ENCODE results near the gene LRRC27.

The LRRC27 gene

DNA sequence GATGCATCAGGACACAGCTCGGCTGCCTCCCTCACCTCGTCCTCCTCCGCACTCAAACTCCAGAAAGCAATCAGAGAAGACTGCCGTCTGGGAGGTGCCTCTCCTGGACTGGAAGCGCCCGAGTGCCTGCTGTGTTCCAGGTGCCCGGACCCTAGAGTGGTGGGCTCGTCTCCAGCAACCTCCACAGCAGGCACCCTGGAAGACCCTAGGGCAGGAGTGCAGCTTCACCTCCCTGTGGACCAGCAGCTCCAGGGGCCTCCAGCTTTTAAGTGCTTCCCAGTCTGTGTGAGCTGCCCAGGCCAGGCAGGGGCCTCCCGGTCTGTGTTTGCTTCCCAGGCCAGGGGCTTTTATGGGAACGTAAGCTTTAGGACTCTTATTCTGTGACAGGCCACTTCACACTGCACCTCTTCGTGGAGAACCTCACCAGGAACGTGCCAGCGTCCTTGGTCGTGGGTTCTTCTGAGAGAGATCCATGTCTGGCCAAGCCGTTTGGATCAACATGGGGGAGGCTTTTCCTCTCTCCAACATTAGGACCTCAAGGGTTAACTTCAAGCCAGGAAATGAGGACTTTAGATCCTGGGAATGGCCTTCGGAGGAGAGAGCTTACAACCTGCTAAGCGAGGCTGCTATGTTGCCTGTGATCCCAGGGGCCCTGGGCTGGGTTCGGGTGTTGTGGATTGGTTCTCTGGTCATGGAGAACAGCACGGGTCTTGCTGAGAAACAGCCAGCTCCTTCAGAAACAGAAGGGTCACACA, 59.1 kb downstream of the LRRC27 start:
- no peak for TF ChIP-seq POLR2A (IDR thresholded peaks at IDR 0.05; ENCODE audit: low read length)
- TF ChIP-seq GATA1 (IDR thresholded peaks at IDR 0.05; ENCODE audit: low read depth, low read length) = no peak

DNA sequence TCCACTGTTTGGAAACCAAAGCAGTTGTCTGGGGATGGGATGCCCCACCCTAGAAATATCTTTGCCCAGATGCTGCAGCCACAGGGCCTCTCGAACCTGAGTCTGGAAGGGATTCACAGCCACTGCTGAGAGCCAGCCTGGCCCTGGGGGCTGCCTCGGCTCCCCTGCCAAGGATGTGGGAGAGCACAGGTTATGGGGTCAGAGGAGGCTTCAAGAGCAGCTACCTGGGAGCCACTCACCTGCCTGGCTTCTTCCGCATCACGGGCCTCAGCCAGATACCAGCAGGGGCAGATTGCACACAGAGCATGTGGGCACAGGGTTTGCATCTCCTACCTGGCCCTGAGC, 59.7 kb downstream of the LRRC27 start:
- TF ChIP-seq GATA1 (IDR thresholded peaks at IDR 0.05; ENCODE audit: low read depth, low read length) = no peak
- TF ChIP-seq POLR2A (IDR thresholded peaks at IDR 0.05; ENCODE audit: low read length) = no peak
- DNase-seq = no peak

More for the DNA sequence above, 59.1 kb downstream of the LRRC27 start:
- DNase-seq = no peak

DNA sequence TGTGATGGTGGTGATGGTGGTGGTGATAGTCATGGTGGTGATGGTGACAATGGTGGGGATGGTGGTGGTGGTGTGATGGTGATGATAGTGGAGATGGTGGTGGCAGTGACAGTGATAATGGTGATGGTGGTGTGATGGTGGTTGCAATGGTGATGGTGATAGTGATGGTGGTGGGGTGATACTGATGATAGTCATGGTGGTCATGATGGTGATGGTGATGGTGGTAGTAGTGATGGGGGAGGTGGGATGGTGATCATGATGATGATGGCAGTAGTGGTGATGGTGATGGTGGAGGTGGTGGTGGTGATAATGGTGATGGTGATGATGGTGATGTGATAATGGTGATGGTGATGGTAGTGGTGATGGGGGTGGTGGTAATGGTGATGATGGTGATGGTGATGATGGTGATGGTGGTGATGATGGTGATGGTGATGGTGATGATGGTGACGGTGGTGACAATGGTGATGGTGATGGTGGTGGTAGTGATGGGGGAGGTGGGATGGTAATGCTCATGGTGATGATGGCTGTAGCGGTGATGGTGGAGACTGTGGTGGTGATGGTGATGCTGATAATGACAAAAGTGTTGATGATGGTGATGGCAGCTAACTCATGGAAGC, 60.3 kb downstream of the LRRC27 start:
- no peak for DNase-seq

DNA sequence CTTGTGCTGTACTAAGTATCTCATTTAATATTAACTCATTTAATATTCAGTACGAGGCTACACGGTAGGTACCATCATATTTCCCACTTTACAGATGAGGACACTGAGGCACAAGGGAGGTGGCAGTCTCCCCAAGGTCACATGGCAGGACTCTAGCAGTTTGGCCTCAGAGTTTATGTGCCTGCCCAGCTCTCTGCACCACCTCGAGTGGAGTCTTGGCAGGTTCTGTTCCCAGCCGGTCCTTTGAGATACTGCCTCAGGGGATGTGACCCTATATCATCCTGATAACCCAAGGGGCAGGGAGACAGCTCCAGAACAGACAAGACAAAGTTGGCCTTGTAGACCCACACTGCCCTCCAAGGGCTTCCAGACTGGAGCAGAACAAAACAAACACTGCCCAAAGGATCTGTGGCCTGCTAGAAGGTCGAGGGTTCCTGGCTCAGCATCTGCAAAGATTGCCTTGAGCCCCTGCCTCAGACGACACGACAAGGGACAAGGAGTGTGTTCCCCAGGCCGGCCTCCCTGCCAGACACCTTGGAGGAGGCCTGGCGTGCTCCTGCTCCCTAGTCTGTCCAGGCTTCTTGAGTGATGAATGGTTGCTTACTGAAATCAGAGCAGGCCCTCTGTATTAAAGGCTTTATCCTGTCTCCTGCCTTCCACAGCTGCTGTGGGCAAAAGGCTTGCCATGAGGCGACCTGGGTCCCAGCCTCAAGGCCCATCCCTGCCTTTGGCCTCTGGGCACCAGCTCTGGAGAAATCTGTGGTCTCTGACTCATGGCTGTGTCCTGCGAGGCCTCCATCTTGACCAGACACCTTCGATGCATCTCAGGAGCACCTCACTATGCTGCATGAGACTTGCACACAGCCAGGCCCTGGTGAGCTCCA, 61.1 kb downstream of the LRRC27 start:
- no peak for TF ChIP-seq GATA1 (IDR thresholded peaks at IDR 0.05; ENCODE audit: low read depth, low read length)
- no peak for TF ChIP-seq POLR2A (IDR thresholded peaks at IDR 0.05; ENCODE audit: low read length)
- no peak for DNase-seq

More for the DNA sequence above, 60.3 kb downstream of the LRRC27 start:
- TF ChIP-seq POLR2A (IDR thresholded peaks at IDR 0.05; ENCODE audit: low read length) = no peak
- no peak for TF ChIP-seq GATA1 (IDR thresholded peaks at IDR 0.05; ENCODE audit: low read depth, low read length)

DNA sequence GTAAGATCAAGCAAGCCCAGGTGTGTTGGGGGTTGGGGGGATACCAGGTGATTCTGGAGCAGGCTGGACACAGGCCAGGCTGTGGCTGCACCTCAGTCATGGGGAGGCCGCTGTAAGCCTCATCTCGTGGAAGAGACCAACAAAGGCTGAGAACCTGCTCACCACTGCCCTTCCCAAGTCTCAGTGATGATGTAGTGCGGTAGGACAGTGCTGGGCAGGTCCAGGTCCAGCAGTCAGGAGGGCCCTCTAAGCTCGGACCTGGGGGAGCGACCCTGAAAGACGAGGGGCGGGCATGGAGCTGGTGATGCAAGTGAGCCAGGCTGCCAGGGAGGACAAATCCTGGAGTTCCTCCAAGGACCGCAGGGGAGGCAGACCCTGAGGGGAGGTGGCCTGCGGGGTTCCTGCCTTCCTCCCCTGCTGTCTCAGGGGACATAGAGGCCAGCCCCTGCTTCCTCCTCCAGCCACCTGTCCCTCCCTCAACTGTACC, 61.7 kb downstream of the LRRC27 start:
- no peak for DNase-seq
- TF ChIP-seq POLR2A (IDR thresholded peaks at IDR 0.05; ENCODE audit: low read length) = no peak
- no peak for TF ChIP-seq GATA1 (IDR thresholded peaks at IDR 0.05; ENCODE audit: low read depth, low read length)

DNA sequence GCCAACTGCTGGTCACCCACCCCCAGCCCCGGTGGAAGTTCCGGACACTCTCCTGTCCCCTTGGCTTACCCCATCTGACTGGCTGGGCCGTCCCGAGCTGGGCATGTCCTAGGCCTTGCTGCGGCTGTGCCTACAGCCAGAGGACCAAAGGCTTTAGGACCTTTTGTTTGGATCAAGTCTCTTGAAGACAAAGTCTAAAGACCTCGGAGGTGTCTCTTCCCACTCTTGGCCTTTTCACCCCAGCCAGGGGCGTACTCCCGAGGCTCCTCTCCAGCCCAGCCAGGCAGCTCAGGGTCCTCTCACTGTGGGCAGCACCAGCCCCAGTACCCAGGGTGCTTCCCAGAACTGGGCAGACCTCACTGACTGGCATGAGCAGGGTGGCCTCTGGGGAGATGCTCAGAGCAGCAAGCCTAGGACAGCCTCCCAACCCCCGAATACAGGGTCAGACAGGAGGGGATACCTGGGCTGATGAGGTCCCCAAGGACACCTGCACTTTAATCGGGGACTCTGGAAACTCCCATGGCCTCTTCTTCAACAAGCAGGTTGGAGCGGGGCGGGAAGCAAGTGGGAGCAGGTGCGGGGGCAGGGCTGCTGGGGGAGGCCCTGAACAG, 62.3 kb downstream of the LRRC27 start:
- DNase-seq = no peak
- TF ChIP-seq GATA1 (IDR thresholded peaks at IDR 0.05; ENCODE audit: low read depth, low read length) (no peak), POLR2A (IDR thresholded peaks at IDR 0.05; ENCODE audit: low read length) (no peak)

DNA sequence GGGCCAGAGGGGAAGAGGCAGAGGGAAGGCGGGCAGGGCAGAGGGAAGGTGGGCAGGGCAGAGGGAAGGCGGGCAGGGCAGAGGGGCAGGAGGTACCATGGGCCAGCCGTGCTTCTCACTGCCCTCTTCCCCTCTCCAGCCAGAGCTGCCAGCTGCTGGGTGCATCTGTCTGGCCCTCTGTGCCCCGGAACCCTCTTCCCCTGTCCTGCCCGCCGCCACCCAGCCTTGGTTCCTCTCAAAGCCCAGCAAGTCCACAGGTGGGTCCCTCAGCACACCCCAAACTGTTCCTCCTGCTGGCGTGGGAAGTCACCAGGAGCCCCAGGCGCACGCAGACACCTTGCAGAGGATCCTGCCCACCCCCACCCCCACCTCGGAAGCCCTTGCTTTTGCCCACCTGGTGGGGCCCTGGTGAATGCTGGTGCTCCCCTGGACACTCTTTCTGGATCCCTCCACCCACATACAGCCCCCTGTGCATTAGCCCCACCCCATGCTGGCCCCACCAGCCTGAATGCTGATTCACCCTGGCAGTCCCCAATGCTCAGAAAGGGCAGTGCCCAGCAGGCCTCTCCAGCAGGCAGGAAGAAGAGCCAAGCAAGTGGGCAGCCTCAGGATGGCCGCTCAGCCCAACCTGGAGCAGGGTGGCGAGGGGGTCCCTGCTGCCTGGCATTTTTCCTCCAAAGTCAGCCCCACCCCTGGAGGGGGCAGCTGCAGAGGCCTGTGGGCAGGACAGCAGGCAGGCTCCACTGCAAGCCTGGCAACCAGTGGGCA, 63.1 kb downstream of the LRRC27 start:
- DNase-seq = no peak
- no peak for TF ChIP-seq POLR2A (IDR thresholded peaks at IDR 0.05; ENCODE audit: low read length)
- TF ChIP-seq GATA1 (IDR thresholded peaks at IDR 0.05; ENCODE audit: low read depth, low read length) = no peak

DNA sequence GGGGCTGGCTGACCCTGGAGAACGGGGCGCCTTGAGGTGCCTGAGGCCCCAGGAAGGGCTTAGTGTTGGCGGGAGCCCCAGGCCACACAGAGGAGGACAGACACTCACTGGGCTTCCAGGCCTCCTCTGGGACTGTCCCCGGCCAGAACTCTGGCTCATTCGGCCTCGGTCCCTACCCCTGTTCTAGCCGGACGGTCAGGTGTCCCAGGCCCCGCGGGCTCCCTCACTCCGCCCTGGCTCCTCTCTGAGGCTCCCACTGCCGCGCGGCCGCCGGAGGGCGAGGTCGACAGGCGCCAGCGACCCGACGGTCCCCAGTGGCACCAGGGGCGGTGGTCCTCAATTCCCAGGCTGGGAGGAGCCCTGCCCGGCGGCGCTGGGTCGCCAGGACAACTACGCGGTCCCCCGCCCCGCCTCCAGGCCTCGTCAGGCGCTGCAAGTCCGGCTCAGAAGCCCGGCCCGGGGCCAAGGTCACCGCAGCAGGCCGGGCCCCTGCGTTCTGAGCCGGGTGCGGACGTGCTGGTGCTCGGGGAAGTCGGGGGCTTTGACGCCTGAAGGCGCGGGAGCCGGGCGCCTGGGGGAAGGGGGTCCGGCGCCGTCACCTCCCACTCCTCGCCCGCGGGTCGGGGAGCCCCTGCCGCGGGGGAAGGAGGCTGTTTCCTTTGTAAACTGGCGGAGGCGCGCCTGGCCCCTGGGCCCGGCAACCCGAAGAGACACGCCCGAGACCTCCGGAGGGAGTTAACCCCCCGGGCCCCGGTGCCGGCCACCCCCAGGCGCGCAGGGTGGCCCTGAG, 63.9 kb downstream of the LRRC27 start:
- TF ChIP-seq GATA1 (IDR thresholded peaks at IDR 0.05; ENCODE audit: low read depth, low read length) = no peak
- no peak for TF ChIP-seq POLR2A (IDR thresholded peaks at IDR 0.05; ENCODE audit: low read length)
- DNase-seq = peak; percentile 18 to 33

DNA sequence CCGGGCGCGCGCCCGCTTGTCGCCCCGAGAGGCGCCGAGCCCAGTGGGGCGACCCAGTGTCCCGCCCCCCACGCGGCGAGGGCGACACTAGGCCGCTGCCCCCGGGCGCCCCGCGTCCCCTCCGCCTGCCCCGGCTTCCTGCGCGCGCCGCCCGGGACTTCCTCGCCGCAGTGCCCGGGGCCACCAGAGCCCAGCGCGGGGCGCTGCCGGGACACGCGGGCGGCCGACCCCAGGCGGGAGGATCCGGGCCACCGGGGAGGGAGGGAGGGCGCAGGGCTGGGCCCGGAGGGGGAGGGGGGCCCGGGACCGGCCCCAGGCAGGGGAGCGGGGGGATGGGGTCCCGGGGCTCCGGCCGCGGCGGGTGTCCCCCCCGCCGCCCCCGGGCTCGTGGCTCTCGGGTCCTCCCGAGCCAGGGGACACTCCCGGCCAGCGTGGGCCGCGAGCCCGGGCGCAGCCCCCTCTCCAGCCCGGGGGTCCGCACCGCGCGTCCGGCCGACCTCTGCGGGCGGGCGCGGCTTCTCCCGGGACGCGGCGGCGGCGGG, 64.6 kb downstream of the LRRC27 start:
- no peak for TF ChIP-seq POLR2A (IDR thresholded peaks at IDR 0.05; ENCODE audit: low read length)
- no peak for TF ChIP-seq GATA1 (IDR thresholded peaks at IDR 0.05; ENCODE audit: low read depth, low read length)
- DNase-seq = peak; percentile 61 to 62

DNA sequence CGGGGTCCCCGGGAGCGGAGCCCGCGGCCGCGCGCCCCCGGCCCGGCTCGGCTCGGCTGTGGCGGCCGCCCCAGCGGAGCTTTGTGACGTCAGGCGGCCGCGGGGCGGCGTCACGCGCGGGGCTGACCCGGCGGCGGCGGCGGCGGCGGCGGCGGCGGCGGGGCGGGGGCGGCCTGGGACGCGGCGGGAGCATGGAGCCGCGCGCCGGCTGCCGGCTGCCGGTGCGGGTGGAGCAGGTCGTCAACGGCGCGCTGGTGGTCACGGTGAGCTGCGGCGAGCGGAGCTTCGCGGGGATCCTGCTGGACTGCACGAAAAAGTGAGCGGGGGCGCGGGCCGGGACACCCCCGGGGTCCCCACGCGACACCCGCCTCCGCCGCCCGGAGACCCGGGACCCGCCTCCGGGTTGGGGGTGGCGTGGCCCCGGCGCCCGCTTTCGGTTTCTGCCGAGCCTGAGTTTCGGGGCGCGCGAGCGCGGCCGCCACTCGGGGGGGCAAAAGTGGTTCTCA, 65.1 kb downstream of the LRRC27 start, which contains the start of gene PWWP2B:
PWWP2B (plus strand) TSS at position 165 of the 506 bp plus-strand sequence; CDS start at position 192, 27 bp downstream.
- no peak for TF ChIP-seq POLR2A (IDR thresholded peaks at IDR 0.05; ENCODE audit: low read length)

DNA sequence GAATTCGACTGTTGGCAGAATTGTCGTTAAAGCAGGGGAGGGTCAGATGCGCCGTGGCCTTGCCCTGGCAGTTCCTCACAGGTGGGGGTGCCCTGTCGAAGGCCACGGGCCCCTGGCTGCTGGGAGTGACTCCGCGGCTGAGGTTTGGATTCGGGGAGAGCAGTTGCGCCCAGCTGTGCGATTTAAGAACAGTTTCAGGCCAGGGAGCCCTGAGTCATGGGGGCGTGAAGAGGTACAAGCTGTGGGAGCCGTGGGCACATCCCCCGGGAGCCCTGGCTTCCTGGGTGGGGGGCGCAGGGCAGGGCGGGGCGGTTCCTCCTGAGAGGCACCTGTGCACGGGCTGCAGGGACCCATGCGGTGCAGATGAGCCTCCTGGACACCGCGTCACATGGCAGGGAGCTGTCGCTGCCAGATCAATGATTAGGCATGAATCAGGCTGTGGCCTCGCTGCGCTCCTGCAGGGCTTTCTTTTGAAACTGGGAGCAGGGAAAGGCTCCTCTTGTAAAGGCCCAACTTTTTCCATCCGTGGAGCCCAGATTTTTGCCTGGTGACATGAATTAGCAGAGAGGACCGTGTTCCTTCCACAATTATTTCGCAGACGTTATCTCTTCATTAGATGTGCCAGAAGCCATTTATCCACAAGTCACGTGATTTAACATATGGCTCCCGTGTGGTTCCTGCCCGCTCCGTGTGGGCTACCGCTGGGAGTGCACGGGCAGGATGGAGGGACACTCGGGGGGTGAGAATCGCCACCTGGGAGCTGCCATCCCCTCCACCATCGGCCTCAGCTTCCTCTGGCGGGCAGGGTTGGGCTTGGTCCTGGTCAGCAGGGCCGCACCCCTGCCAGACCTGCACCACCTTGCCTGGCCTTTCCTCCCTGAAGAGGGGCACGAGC, 65.9 kb downstream of the LRRC27 start:
- TF ChIP-seq GATA1 (IDR thresholded peaks at IDR 0.05; ENCODE audit: low read depth, low read length) (no peak), POLR2A (IDR thresholded peaks at IDR 0.05; ENCODE audit: low read length) (no peak)
- DNase-seq = peak; percentile 51 to 67

More for the DNA sequence above, 65.1 kb downstream of the LRRC27 start, which contains the start of gene PWWP2B:
- DNase-seq = peak; percentile 39 to 64

All from erythroblast (primary cell).